ENCODE results near the gene SPDYE1.
A peak's percentile ranks its signal among the peaks of the same experiment; 100 is the strongest.

Gene SPDYE1

DNA sequence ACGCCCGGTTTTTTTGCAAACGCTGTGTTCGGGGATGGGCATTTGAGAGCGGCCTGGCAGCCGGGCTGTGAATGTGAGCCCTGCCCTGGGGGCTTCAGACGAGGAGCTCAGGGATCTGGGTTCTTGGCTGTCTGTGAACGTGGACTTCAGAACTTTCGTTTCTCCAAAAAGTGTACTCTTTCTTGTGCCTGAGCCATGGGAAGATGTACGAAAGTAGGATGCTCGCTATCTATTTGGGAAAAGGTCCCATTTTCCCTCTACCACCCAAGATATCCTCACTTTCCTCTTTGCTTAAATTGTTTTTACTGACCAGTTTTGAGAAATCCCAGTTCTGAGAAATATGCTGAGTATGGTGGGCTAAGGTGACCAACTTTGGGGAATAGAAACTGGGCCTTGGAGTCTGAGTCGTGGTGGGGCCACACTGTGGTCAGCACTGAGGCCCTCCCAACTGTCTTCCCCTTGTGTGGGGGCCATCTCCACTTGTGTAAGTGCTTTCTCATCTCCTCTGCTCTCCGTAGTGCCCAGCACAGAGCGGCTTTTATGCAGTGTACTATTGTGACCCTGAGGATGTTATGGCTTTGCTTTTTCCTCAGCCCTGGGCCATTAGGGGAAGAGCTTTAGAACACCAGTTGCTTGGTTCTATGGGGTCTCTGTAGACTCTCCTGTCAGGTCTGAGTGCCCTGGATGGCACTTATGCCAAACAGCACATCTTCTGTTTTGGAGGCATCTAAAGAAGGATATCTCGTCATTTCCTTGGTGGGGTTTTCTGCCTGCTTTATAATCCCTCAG lies 47.7 kb downstream of the SPDYE1 start:
- peak; percentile 28 for DNase-seq

DNA sequence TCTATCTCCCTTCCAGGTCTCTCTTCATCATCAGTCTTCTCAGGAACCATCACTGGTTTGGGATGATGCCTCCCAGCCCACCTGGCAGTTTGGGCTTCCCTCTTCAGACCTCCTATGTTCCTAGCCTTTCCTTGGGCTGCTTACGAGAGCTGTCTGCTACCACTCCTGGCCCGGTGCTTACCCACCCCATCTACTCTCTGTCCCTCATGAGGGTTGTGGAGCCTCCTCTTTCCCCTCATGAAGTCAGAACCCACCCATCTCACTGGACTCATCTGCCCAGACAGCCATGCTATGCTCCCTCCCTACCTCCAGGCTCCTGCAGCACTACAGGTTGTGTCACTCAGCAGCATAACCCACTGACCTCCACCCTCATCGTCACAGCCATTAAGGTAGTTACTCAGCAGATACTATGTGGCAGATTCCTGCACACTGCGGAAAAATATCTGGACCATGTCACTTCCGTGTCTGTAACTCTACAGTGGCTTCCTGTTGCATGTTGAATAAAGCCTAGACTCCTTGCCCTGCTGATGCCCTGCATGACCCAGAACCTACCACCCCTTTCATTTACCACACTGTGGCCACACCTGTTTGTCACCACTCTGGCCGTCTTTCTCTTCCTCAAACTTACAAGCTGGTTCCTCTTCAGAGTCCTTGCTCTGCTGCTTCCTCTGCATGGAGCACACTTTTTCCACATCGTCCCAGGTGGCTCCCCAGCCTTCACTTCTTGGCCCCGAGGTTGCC lies 48.8 kb downstream of the SPDYE1 start:
- peak; percentile 62 for DNase-seq

DNA sequence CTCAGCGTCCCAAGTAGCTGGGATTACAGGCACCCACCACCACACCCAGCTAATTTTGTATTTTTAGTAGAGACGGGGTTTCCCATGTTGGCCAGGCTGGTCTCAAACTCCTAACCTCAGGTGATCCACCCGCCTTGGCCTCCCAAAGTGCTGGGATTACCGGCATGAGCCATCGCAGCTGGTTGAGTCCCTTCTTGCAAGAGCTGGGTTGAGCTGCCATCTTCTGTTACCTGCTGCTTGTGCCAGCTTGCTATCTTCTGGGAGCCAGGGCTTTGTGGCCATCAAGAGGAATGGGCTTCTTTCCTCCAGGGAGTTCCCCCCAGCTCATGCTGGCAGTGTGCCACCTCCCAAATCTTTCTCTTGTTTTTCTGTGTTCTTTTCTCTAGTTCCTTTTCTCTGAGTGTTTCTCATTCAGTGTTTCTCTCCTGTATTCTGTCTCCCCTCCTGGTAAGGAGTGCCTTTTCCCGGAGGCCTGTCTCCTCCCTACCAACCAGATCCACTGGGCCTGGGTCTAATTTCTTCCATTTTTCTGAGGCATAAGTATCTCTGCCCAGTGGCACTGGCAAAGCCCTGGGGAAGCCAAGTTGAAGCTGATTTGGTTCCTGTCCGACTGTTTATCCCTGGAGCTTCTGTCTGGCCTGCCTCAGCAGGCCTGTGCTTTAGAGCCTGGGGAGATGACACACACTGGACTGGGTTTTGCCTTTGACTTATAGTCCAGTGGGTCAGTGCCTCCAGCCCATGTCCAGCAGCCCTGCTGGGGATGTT lies 50.5 kb downstream of the SPDYE1 start:
- DNase-seq: no peak

DNA sequence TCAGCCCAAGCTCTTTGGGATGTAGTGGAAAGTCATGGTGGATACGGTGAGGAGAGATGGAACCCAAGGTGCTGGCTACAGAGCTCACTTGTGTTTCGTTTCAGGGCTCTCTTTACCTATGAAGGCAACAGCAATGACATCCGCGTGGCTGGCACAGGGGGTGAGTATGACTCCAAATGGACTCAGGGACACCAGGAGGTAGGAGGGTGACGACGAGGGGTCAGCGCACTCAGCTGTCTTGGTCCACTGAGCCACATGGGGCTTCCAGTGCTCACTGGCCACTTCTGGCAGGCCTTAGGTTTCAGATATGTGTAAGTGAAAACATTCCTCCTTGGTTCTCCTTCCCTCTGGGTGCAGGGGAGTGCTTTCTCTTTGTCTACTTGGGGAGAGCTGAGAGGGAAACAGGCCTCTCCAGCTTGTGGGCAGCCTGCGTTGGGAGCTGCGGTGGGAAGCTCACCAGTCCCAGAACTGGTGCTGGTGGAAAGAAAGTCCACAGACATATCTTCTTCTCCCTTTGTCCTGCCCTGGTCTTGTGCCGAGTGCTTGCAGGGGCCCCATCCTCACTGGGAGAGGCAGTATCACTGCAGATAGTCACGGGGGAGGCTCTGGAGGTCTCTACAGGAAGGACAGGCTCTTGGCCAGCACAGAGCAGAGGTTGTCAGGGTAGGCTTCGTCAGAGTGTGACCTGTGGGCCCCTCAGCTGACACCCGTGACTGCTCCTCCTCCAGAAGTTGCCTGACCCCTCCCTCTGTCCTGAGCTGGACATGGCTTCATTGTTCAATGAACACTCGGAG lies 52.6 kb downstream of the SPDYE1 start:
- no peak for DNase-seq

DNA sequence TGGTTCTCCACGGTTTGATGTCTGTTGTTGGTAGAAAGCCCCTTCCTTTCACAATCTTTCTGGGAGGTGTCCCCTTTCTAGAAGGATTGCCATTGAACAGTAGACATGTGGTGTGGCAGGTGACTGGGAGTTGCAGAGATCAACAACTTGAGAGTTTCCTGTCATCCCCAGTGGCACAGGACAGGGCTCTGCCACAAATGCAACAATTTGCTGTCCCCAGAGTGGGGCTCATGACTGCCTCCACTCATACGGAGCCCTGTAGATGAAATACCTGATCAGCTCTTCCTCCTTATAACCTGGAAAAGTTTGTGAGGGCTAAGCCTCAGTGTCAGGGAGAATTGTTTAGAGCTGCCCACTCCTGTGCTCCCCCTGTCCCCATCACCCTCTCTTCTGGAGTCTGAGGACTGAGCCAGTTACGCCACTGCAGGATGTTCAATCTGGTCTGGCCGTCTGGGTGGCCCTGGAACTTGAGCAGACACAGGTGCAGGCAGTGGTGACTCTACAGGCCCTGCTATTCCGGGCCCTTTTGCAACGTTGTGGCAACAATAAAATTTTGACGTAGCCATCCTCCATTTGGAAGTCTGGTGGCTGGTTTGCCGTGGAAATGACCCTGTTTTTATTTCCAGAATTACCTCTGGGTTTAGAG lies 53.3 kb downstream of the SPDYE1 start:
- DNase-seq: no peak

DNA sequence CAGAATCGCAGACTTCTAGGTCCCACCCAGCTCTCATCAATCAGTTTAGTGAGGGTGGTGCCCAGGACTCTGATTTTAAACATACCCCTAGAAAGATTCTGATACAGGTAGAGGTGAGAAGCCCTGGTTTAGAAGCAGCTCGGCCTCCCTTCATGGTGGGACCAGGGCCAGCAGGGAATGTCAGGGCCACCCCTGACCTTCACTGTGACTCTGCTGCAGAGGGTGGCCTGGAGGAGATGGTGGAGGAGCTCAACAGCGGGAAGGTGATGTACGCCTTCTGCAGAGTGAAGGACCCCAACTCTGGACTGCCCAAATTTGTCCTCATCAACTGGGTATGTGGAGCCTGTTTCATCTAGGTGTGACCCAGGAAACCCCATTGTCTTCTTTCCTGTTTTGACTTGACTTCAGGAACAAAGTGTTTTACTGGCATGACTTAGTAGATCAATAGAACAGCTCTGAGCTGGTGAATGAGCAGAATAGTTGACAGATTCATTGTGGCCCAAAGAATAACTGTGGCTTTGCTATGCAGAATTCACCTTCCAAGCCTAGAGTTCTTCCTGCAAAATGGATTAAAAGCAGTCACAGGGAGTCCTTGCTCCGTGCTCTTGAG lies 54.0 kb downstream of the SPDYE1 start:
- no peak for DNase-seq

DNA sequence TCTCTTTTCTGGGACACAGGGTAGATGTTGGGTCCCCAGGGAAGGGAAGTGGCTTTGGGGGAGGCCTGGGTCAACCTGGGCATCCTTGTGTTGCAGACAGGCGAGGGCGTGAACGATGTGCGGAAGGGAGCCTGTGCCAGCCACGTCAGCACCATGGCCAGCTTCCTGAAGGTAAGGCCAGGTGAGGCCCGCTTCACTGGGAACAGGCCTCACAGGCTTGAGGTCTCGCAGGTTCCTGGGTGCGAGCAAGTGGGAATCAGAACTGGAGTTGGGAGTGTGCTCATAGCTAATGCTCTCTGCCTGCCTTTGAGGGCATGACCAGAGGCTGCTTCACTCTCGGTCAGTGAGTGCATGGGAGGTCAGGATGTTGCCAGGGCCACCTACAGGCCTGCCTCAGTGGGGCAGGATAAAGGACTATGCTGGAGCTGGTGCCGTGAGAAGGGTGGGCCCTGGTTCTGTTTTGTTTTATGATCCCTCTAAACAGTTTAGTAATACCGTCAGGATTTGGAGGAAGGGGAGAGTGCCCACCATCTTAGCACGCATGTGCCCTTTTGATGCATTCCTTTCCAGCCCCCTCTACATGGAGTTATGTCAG lies 55.2 kb downstream of the SPDYE1 start:
- DNase-seq: no peak

DNA sequence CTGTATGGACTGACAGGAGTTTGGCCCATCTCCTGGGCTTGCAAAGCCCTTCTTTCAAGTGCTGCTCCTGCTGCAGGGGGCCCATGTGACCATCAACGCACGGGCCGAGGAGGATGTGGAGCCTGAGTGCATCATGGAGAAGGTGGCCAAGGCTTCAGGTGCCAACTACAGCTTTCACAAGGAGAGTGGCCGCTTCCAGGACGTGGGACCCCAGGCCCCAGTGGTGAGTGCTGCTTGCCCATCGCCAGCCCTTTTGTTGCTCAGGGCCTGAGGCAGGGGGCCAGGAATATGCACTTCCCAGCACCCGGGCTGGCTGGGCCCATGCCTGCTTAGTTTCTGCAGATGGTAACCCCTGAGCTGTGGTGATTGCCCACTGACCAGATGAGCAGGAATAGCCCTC lies 59.0 kb downstream of the SPDYE1 start:
- DNase-seq: no peak

DNA sequence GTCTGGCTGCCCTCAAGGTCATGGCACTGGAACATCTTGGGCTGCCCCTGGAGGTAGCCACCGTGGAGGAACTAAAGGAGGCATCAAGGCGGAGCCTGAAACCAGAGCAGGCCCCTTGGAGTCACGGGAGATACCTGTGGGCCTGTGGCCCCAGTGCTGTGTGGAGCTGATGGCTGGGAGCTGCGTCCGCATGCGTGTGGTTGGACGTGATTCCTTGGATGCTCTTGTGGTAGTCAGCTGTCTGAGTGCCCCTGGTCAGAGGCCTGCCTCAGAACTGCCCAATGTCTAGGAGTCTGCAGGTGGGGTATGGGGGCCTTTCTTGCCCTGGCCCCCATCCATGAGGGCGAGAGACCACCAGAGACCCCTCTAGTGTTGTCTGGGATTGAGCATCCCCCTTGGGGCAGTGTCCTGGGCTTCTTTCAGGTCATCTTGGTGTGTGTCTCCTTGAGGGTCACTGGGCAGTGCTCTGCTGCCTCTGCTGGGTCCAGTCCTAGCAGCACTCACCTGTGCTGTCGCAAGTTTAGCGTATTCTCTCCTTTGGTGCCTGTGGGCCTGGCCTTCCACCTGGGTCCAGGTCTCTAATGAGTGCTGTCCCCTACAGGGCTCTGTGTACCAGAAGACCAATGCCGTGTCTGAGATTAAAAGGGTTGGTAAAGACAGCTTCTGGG lies 59.6 kb downstream of the SPDYE1 start:
- no peak for DNase-seq

DNA sequence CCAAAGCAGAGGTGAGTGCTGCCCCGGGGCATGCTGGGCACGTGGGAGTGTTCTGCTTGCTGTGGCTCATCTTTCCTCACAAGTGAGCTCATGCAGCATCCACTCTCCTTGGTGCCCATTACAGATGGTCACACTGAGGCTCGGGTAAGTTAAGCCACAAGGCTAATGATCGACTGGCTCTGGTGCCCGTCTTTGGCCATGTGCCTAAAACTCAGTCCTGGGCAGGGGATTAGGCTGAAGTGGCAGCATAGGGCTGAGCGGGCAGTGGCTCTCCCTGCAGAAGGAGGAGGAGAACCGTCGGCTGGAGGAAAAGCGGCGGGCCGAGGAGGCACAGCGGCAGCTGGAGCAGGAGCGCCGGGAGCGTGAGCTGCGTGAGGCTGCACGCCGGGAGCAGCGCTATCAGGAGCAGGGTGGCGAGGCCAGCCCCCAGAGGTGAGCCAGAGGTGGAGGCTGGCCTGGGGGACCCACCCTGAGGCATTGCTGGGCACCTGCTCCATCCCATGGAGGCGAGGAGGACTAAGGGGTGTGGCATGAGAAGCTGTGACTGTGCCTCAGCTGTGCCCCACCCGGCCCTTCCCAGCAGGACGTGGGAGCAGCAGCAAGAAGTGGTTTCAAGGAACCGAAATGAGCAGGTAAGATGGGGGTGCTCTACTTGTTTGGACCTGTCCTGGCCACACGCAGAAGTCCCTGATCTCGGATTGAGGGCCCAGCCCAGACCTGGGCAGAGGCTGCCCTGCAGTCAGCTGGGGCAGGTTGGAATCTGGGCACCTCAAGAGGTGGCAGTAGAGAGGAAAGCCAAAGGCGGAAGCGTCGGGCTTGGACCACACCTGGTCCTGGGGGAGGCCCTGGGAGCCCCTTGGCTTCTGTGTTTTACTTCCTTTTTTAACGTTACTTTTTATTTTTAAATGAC lies 60.4 kb downstream of the SPDYE1 start:
- DNase-seq: no peak

DNA sequence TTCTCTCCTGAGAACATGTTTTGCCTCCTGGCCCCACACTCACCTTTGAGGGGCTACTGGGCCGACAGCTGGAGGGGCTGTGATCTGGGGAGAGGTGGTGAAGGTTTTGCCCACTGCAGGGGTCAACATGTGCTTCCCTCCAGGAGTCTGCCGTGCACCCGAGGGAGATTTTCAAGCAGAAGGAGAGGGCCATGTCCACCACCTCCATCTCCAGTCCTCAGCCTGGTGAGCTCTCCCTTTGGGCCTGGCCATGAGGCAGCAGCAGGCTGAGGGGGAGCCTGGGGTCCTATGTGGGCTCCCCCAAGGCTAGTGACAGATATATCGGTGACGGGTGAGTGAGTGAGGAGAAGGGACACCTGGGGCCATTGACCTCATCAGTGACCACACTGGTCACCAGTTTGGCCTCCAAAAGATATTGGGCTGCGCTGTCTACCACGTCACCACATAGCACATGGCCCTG lies 61.1 kb downstream of the SPDYE1 start:
- no peak for DNase-seq

DNA sequence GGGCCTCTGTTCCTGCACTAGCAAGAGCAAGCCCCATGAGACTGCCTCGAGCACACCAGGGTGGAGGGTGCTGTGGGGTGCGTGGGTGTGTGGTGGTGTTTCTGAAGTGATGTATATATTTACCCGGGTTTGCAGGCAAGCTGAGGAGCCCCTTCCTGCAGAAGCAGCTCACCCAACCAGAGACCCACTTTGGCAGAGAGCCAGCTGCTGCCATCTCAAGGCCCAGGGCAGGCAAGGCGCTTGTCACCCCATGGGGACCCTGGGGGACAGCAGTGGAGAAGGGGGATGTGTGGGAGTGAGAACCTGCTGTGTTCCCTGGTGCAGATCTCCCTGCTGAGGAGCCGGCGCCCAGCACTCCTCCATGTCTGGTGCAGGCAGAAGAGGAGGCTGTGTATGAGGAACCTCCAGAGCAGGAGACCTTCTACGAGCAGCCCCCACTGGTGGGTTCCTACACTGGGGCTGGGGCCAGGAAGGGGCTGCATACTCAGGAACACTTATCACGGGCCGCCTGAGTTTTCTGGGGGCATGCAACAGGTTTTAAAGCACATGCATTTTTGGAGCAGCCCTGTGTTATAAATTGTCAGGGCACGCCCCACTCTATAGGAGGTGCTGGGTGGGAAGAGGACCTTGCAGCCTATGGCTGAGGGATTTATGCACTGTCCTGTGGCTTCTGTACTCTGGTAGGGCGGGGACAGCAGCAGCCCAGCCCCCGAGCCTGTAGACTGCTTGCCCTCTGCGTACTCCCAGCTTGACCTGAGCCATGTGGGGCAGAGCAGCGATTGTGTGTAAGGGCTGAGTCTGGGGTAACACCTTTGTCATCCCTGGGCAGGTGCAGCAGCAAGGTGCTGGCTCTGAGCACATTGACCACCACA lies 61.8 kb downstream of the SPDYE1 start:
- DNase-seq: no peak

All from CD4-positive, alpha-beta T cell treated with Interleukin-10 for 1 hour (primary cell).